Epithelial cell of proximal tubule (primary cell): ENCODE measurements around the gene ATG10. TPM values are rescaled to one million over a fixed set of nuclear protein-coding genes. Genes with fewer than 3 reads are reported as not detected.
"Not testable (repeated sequence)": the region's sequence is repeated elsewhere in the genome, so short reads cannot be mapped to it uniquely, and the experiment has no call there.

Experiments used
- DNase-seq: peaks from one replicate; pipeline ENCODE4 v3.0.0-alpha.2; 2011; ENCODE audit warnings: low read depth
- H3K4me3 ChIP-seq: 2 replicates; pipeline ENCODE4 v1.5.1; 2011; ENCODE audit warnings: low read depth, mild to moderate bottlenecking, low read length
- total RNA-seq: library from RNA; depleted of rRNA; stranded (reverse); fragments of >200 nt; gene quantifications from 2 replicates; pipeline ENCODE4 v1.2.3, GENCODE V29; 2015
- TF ChIP-seq, protein P1 (sequence below): conservative IDR thresholded peaks from 2 replicates; pipeline ENCODE4 v1.5.1; 2012; ENCODE audit warnings: low read depth, mild to moderate bottlenecking, low read length

ATG10 gene
- total RNA-seq, 1 donor from 2014 or later = 20.9 TPM

DNA sequence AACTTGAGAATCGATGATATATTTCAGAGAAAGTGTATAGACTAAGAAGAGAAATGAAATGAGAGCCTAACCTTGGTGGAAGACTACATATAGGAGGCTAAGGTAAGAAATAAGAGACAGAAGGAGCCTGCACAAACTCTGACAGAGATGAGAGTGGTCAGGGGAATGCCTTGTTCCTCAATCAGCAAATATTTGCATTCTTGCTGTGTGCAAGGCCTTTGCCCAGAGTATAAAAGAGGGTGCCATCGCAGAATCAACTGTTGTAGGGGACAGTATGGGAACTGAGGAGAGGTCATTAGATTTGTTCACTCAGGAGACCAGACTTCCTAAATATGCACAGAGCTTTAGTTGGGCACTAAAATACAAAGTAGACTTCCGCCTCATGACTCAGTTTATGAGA lies 137.2 kb downstream of the ATG10 start:
- no peak overlapping the region for H3K4me3 ChIP-seq
- no peak for DNase-seq
- TF ChIP-seq, protein P1, sequence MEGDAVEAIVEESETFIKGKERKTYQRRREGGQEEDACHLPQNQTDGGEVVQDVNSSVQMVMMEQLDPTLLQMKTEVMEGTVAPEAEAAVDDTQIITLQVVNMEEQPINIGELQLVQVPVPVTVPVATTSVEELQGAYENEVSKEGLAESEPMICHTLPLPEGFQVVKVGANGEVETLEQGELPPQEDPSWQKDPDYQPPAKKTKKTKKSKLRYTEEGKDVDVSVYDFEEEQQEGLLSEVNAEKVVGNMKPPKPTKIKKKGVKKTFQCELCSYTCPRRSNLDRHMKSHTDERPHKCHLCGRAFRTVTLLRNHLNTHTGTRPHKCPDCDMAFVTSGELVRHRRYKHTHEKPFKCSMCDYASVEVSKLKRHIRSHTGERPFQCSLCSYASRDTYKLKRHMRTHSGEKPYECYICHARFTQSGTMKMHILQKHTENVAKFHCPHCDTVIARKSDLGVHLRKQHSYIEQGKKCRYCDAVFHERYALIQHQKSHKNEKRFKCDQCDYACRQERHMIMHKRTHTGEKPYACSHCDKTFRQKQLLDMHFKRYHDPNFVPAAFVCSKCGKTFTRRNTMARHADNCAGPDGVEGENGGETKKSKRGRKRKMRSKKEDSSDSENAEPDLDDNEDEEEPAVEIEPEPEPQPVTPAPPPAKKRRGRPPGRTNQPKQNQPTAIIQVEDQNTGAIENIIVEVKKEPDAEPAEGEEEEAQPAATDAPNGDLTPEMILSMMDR = no peak

DNA sequence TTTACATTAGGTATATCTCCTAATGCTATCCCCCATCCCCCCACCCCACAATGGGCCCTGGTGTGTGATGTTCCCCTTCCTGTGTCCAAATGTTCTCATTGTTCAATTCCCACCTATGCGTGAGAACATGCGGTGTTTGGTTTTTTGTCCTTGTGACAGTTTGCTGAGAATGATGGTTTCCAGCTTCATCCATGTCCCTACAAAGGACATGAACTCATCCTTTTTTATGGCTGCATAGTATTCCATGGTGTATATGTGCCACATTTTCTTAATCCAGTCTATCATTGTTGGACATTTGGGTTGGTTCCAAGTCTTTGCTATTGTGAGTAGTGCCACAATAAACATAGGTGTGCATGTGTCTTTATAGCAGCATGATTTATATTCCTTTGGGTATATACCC lies 138.1 kb downstream of the ATG10 start:
- H3K4me3 ChIP-seq, DNase-seq: not testable (repeated sequence)

- no peak overlapping the region for H3K4me3 ChIP-seq
- no peak for DNase-seq
- TF ChIP-seq, protein P1 = no peak
These were observed 139.4 kb downstream of the ATG10 start for GRCh38 chr5:82111191-82111590.

DNA sequence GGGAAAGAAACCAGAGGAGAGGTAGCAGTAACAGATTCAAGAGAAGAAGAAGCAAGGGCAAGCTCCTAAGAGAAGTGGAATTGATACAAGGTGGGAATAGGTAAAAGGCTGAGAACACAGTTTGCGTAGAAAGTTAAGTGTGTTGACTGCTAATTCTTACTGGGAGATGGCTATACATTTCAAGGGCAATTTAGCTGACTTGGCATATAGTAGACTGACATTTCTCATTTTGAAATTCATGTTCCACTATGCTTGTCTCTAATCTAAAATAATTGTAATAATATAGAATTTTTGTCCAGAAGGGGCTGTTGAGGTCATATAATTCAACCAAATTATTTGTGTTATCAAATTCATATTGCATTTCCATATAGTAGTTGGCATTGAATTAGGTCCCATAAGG lies 144.0 kb downstream of the ATG10 start:
- H3K4me3 ChIP-seq = no peak overlapping the region
- DNase-seq = no peak
- TF ChIP-seq, protein P1 = no peak

- H3K4me3 ChIP-seq = no peak overlapping the region
- TF ChIP-seq, protein P1 = no peak
- DNase-seq = no peak
These were observed 148.1 kb downstream of the ATG10 start for GRCh38 chr5:82119889-82120288.

GRCh38 chr5:82129723-82130285 lies 158.0 kb downstream of the ATG10 start:
- no peak for DNase-seq
- TF ChIP-seq, protein P1 = no peak
- no peak overlapping the region for H3K4me3 ChIP-seq

- no peak overlapping the region for H3K4me3 ChIP-seq
- TF ChIP-seq, protein P1 = no peak
- no peak for DNase-seq
These were observed 158.8 kb downstream of the ATG10 start for GRCh38 chr5:82130602-82131001.

- TF ChIP-seq, protein P1 = no peak
- no peak for DNase-seq
- no peak overlapping the region for H3K4me3 ChIP-seq
These were observed 165.4 kb downstream of the ATG10 start for GRCh38 chr5:82137205-82137604.

DNA sequence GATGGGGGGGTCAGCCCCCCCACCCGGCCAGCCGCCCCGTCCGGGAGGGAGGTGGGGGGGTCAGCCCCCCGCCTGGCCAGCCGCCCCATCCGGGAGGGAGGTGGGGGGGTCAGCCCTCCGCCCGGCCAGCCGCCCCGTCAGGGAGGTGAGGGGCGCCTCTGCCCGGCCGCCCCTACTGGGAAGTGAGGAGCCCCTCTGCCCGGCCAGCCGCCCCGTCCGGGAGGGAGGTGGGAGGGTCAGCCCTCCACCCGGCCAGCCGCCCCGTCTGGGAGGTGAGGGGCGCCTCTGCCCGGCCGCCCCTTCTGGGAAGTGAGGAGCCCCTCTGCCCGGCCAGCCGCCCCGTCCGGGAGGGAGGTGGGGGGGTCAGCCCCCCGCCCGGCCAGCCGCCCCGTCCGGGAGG lies 168.0 kb downstream of the ATG10 start:
- not testable (repeated sequence) for H3K4me3 ChIP-seq, DNase-seq
